Heart left ventricle (tissue), 13 donors: ENCODE data around the gene KATNB1.

Experiments used
- POLR2A ChIP-seq, 2 donors: fragments of 450-650 bp; IDR thresholded peaks; one replicate each; pipeline ENCODE4 v1.6.1; 2017; ENCODE audit warnings: antibody characterized with exemption in 2 of 2, mild to moderate bottlenecking in 2 of 2, moderate library complexity in 2 of 2
- TF ChIP-seq, protein P1 (sequence below), 12 donors: fragments of 200-600 bp; sonication (generic) in 4 of 12; IDR thresholded peaks; one replicate each; pipeline versions ENCODE4 v1.5.0 to v1.8.0; 2018 to 2022; ENCODE audit warnings: antibody characterized with exemption in 12 of 12, mild to moderate bottlenecking in 5 of 12
- donor health status: ischemic (EF 13 %, LVEDD 7.1; RV severe dilation, severe dysfunction).
- donor health status: DM: no; HTN: yes; CAD: no.
- donor health status: DM: no; HTN: no; CAD: no.
- donor health status: ischemic (EF 25% LVEDD 6.9; RV normal size, moderate dysfunction).
- donor health status: ischemic (EF 25% LVEDD 5.7; RV mildly dilated, moderate dysfunction).
- donor health status: ischemic (EF 35%, LVEDD 5.7; RV mildly dilated, moderate dysfunction).
- donor health status: nonischemic (EF 11% LVEDD 7.7; RV severe dilation, severe dysfunction).
- donor health status: DM: yes; HTN: yes; CAD: no.
- donor health status: PGD.
- donor health status: ischemic (EF 29% LVEDD 5.4; RV normal size, mild dysfunction).
- donor health status: nonischemic (EF 23%, LVEDD 6.1; RV moderate dilation, normal function).

- TF ChIP-seq POLR2A (IDR thresholded peaks at IDR 0.05), result no peak
- TF ChIP-seq, protein P1, sequence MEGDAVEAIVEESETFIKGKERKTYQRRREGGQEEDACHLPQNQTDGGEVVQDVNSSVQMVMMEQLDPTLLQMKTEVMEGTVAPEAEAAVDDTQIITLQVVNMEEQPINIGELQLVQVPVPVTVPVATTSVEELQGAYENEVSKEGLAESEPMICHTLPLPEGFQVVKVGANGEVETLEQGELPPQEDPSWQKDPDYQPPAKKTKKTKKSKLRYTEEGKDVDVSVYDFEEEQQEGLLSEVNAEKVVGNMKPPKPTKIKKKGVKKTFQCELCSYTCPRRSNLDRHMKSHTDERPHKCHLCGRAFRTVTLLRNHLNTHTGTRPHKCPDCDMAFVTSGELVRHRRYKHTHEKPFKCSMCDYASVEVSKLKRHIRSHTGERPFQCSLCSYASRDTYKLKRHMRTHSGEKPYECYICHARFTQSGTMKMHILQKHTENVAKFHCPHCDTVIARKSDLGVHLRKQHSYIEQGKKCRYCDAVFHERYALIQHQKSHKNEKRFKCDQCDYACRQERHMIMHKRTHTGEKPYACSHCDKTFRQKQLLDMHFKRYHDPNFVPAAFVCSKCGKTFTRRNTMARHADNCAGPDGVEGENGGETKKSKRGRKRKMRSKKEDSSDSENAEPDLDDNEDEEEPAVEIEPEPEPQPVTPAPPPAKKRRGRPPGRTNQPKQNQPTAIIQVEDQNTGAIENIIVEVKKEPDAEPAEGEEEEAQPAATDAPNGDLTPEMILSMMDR (IDR thresholded peaks at IDR 0.05), result no peak
These were observed 40.6 kb upstream of the KATNB1 start, which contains the start of gene DRC7 for GRCh38 chr16:57694725-57695679.
